IMR-90 (cell line): ENCODE measurements around the gene ETV6.

Experiments
- BHLHE40 ChIP-seq: fragments of 150-350 bp; IDR thresholded peaks from 2 replicates; pipeline ENCODE4 v1.6.1; 2016; ENCODE audit warnings: mild to moderate bottlenecking, low read depth, low read length
- CHD1 ChIP-seq: IDR thresholded peaks from 2 replicates; pipeline ENCODE4 v1.6.1; 2012; ENCODE audit warnings: low read depth, low read length, improper control_type of control experiment
- CTCF ChIP-seq: conservative IDR thresholded peaks from 2 replicates; pipeline ENCODE4 v1.5.1; 2012; ENCODE audit warnings: mild to moderate bottlenecking, low read depth, low read length, improper control_type of control experiment
- ELK1 ChIP-seq: fragments of 150-350 bp; IDR thresholded peaks from 2 replicates; pipeline ENCODE4 v1.6.1; 2016; ENCODE audit warnings: low read depth, mild to moderate bottlenecking, low read length, moderate library complexity, borderline replicate concordance
- MAFK ChIP-seq: IDR thresholded peaks from 2 replicates; pipeline ENCODE4 v1.6.1; 2012; ENCODE audit warnings: low read depth, low read length, improper control_type of control experiment
- MXI1 ChIP-seq: IDR thresholded peaks from 2 replicates; pipeline ENCODE4 v1.6.1; 2012; ENCODE audit warnings: low read depth, mild to moderate bottlenecking, low read length, moderate library complexity, borderline replicate concordance
- POLR2A ChIP-seq: IDR thresholded peaks from 2 replicates; pipeline ENCODE4 v1.6.1; 2012; ENCODE audit warnings: mild to moderate bottlenecking, low read depth, low read length
- RCOR1 ChIP-seq: IDR thresholded peaks from 2 replicates; pipeline ENCODE4 v1.6.1; 2012; ENCODE audit warnings: mild to moderate bottlenecking, low read length, improper control_type of control experiment; ENCODE audit not compliant: insufficient replicate concordance
- RFX5 ChIP-seq: IDR thresholded peaks from 2 replicates; pipeline ENCODE4 v1.8.0; 2012; ENCODE audit warnings: low read depth, mild to moderate bottlenecking, low read length, moderate library complexity
- SMC3 ChIP-seq: fragments of 150-350 bp; IDR thresholded peaks from 2 replicates; pipeline ENCODE4 v1.6.1; 2016; ENCODE audit warnings: low read depth, mild to moderate bottlenecking, antibody characterized with exemption, low read length, moderate library complexity
- USF2 ChIP-seq: fragments of 150-350 bp; IDR thresholded peaks from 2 replicates; pipeline ENCODE4 v1.6.1; 2017; ENCODE audit warnings: mild to moderate bottlenecking, antibody characterized with exemption, low read length, low read depth

- TF ChIP-seq POLR2A = no peak
- TF ChIP-seq CTCF = no peak; the same call in 1 of the 2 replicates
- TF ChIP-seq MXI1 = peak; percentile 31; the same call in 1 of the 2 replicates
- TF ChIP-seq RFX5 = no peak
- TF ChIP-seq USF2 = no peak
- no peak for TF ChIP-seq SMC3
- TF ChIP-seq CHD1 = peak; percentile 86; the same call in 1 of the 2 replicates
- TF ChIP-seq MAFK = no peak
- TF ChIP-seq RCOR1 = no peak
- TF ChIP-seq ELK1 = no peak
- TF ChIP-seq BHLHE40 = no peak
Observed at GRCh38 chr12:11650286-11651281, 1.1 kb downstream of the ETV6 start.
